Gastrocnemius medialis (tissue), 4 donors: ENCODE data around the gene COL4A1.

Experiments used
- CTCF ChIP-seq, 5 experiments: fragments of 450-650 bp in 3 of 5; fragments of 200-600 bp in 2 of 5; sonication (generic) in 2 of 5; IDR thresholded peaks in 4 of 5; conservative IDR thresholded peaks in 1 of 5; 1 replicate in 4 of 5; 2 replicates in 1 of 5; pipeline ENCODE4 v1.5.1; 2016 to 2019; ENCODE audit warnings: antibody characterized with exemption in 5 of 5, mild to moderate bottlenecking in 3 of 5, moderate library complexity in 3 of 5
- POLR2A ChIP-seq, 2 donors: fragments of 450-650 bp; IDR thresholded peaks; one replicate each; pipeline ENCODE4 v1.6.1; 2017; ENCODE audit warnings: antibody characterized with exemption in 2 of 2, mild to moderate bottlenecking in 2 of 2, moderate library complexity in 2 of 2

GRCh38 chr13:110293649-110294048 is 13.3 kb downstream of the COL4A1 start:
- no peak for TF ChIP-seq CTCF (IDR thresholded peaks at IDR 0.05 in 4 of 5, conservative IDR thresholded peaks at IDR 0.05 in 1 of 5)
- TF ChIP-seq POLR2A (IDR thresholded peaks at IDR 0.05) = no peak
